Upper lobe of left lung (tissue), 6 donors: ENCODE results near the gene FLRT2. TPM values are rescaled to one million over a fixed set of nuclear protein-coding genes. Genes with fewer than 3 reads are reported as not detected.

Source experiments
- ATAC-seq, 2 donors: fragments of 200-7000 bp; cut with Tn5 transposase; one replicate each; pipeline ENCODE4 v1.9.1; 2022; ENCODE audit warnings: mild to moderate bottlenecking in 2 of 2, moderate library complexity in 2 of 2; ENCODE audit not compliant: low FRiP score in 2 of 2
- DNase-seq, 2 donors: peaks; one replicate each; pipeline ENCODE4 v3.0.0-alpha.2; 2019 to 2020
- H3K27ac ChIP-seq, 4 donors: fragments of 200-600 bp; sonication (generic); one replicate each; pipeline ENCODE4 v1.5.1; 2016 to 2019
- H3K27me3 ChIP-seq, 4 donors: fragments of 200-600 bp; sonication (generic); one replicate each; pipeline ENCODE4 v1.5.1; 2017 to 2019
- H3K36me3 ChIP-seq, 4 donors: fragments of 200-600 bp; sonication (generic); one replicate each; pipeline ENCODE4 v1.5.1; 2016 to 2019
- H3K4me1 ChIP-seq, 4 donors: fragments of 200-600 bp; sonication (generic); one replicate each; pipeline ENCODE4 v1.5.1; 2018 to 2019
- H3K4me3 ChIP-seq, 4 donors: fragments of 200-600 bp; sonication (generic); one replicate each; pipeline ENCODE4 v1.5.1; 2017 to 2019; ENCODE audit warnings: mild to moderate bottlenecking in 2 of 4, moderate library complexity in 1 of 4
- H3K9me3 ChIP-seq, 4 donors: fragments of 200-600 bp; sonication (generic); one replicate each; pipeline ENCODE4 v1.5.1; 2018 to 2019
- CTCF ChIP-seq, 6 experiments: fragments of 450-650 bp in 4 of 6; fragments of 200-600 bp in 2 of 6; sonication (generic) in 2 of 6; IDR thresholded peaks; one replicate each; pipeline ENCODE4 v1.5.1; 2016 to 2019; ENCODE audit warnings: antibody characterized with exemption in 6 of 6
- EP300 ChIP-seq, 4 donors: sonication (generic); formaldehyde crosslinking; IDR thresholded peaks; one replicate each; pipeline ENCODE4 v1.5.1; 2017; ENCODE audit warnings: antibody characterized with exemption in 4 of 4, control low read depth in 2 of 4
- POLR2A ChIP-seq, 4 donors: fragments of 450-650 bp; IDR thresholded peaks; one replicate each; pipeline ENCODE4 v1.5.1; 2016 to 2017; ENCODE audit warnings: antibody characterized with exemption in 4 of 4, mild to moderate bottlenecking in 2 of 4
- POLR2AphosphoS5 ChIP-seq, 2 donors: sonication (generic); formaldehyde crosslinking; IDR thresholded peaks; one replicate each; pipeline ENCODE4 v1.5.1; 2017; ENCODE audit warnings: antibody characterized with exemption in 2 of 2
- WGBS, 2 donors: methylation state at CpG; one replicate each; pipeline ENCODE4 v1.1.5; 2017 to 2018; 5-methylcytosine and 5-hydroxymethylcytosine counted together
- total RNA-seq, 6 donors: library from RNA; depleted of rRNA in 4 of 6; stranded (reverse); fragments of >200 nt in 4 of 6; gene quantifications; one replicate each; pipeline versions ENCODE4 v1.1.0 to v1.2.1, GENCODE V29; 2016 to 2021
- donor health status: DM: no; HTN: no; CAD: no; lungs with moderate emphysema.
- donor health status: DM: no; HTN: yes; CAD: no; lungs with severe emphysema.

The FLRT2 gene
- total RNA-seq, 6 donors from 2014 or later, result 0.91 to 24.1 (median 5.0) TPM

GRCh38 chr14:85695300-85695699 lies 165.4 kb downstream of the FLRT2 start:
- Histone ChIP-seq H3K36me3 (no peaks in the 10 kb centered on the region), H3K27ac (no peak overlapping the region), H3K27me3 (no peaks in the 10 kb centered on the region), H3K4me1 (no peaks in the 10 kb centered on the region), H3K4me3 (no peak overlapping the region), H3K9me3 (no peaks in the 10 kb centered on the region)
- WGBS, 2 donors, result 84 to 100% methylated on average over 2 of the region's 2 CpGs
- no peak for DNase-seq
- no peak for ATAC-seq
- TF ChIP-seq CTCF (IDR thresholded peaks at IDR 0.05) (no peak), EP300 (IDR thresholded peaks at IDR 0.05) (no peak), POLR2AphosphoS5 (IDR thresholded peaks at IDR 0.05) (no peak), POLR2A (IDR thresholded peaks at IDR 0.05) (no peak)

GRCh38 chr14:85701116-85701515 lies 171.2 kb downstream of the FLRT2 start:
- Histone ChIP-seq H3K4me1 (no peaks in the 10 kb centered on the region), H3K27ac (no peak overlapping the region), H3K27me3 (no peaks in the 10 kb centered on the region), H3K9me3 (no peaks in the 10 kb centered on the region), H3K4me3 (no peak overlapping the region), H3K36me3 (no peaks in the 10 kb centered on the region)
- ATAC-seq (no peak), DNase-seq (no peak)
- WGBS, 2 donors, result 85 to 86% methylated on average over 6 of the region's 6 CpGs
- TF ChIP-seq POLR2AphosphoS5 (IDR thresholded peaks at IDR 0.05) (no peak), EP300 (IDR thresholded peaks at IDR 0.05) (no peak), CTCF (IDR thresholded peaks at IDR 0.05) (no peak), POLR2A (IDR thresholded peaks at IDR 0.05) (no peak)

GRCh38 chr14:85701763-85702162 lies 171.8 kb downstream of the FLRT2 start:
- WGBS, 2 donors, result 35 to 42% methylated on average over 3 of the region's 3 CpGs
- H3K9me3 ChIP-seq, result no peaks in the 10 kb centered on the region
- H3K36me3 ChIP-seq, result no peaks in the 10 kb centered on the region
- H3K27ac ChIP-seq, result no peak overlapping the region
- H3K4me1 ChIP-seq, result no peaks in the 10 kb centered on the region
- DNase-seq (no peak), ATAC-seq (no peak)
- no peaks in the 10 kb centered on the region for H3K27me3 ChIP-seq
- TF ChIP-seq CTCF (IDR thresholded peaks at IDR 0.05) (no peak), EP300 (IDR thresholded peaks at IDR 0.05) (no peak), POLR2A (IDR thresholded peaks at IDR 0.05) (no peak), POLR2AphosphoS5 (IDR thresholded peaks at IDR 0.05) (no peak)
- no peak overlapping the region for H3K4me3 ChIP-seq

GRCh38 chr14:85702191-85702590 lies 172.2 kb downstream of the FLRT2 start:
- H3K27me3 ChIP-seq, result no peaks in the 10 kb centered on the region
- no peak overlapping the region for H3K27ac ChIP-seq
- DNase-seq, result no peak
- no peak for ATAC-seq
- no peaks in the 10 kb centered on the region for H3K36me3 ChIP-seq
- H3K4me3 ChIP-seq, result no peak overlapping the region
- H3K4me1 ChIP-seq, result no peaks in the 10 kb centered on the region
- WGBS, 2 donors, result 35 to 46% methylated on average over 1 of the region's 1 CpG
- H3K9me3 ChIP-seq, result no peaks in the 10 kb centered on the region
- TF ChIP-seq POLR2A (IDR thresholded peaks at IDR 0.05) (no peak), CTCF (IDR thresholded peaks at IDR 0.05) (no peak), EP300 (IDR thresholded peaks at IDR 0.05) (no peak), POLR2AphosphoS5 (IDR thresholded peaks at IDR 0.05) (no peak)

- H3K27ac ChIP-seq, result no peak overlapping the region
- H3K4me3 ChIP-seq, result no peak overlapping the region
- H3K4me1 ChIP-seq, result no peaks in the 10 kb centered on the region
- DNase-seq (no peak), ATAC-seq (peak in 1 of 2 donors; percentile 72)
- no peaks in the 10 kb centered on the region for H3K36me3 ChIP-seq
- H3K9me3 ChIP-seq, result no peaks in the 10 kb centered on the region
- WGBS, 2 donors, result 76 to 78% methylated on average over 3 of the region's 3 CpGs
- no peak for TF ChIP-seq POLR2A (IDR thresholded peaks at IDR 0.05)
- H3K27me3 ChIP-seq, result no peaks in the 10 kb centered on the region
Observed at GRCh38 chr14:85702997-85703396, 173.1 kb downstream of the FLRT2 start.
